Measurements from ENCODE around the gene FAM53A.

The FAM53A gene

GRCh38 chr4:1603413-1604135, 80.5 kb downstream of the FAM53A start:
- TF ChIP-seq ZFX (IDR thresholded peaks at IDR 0.05), result no peak
- TF ChIP-seq, protein P1, sequence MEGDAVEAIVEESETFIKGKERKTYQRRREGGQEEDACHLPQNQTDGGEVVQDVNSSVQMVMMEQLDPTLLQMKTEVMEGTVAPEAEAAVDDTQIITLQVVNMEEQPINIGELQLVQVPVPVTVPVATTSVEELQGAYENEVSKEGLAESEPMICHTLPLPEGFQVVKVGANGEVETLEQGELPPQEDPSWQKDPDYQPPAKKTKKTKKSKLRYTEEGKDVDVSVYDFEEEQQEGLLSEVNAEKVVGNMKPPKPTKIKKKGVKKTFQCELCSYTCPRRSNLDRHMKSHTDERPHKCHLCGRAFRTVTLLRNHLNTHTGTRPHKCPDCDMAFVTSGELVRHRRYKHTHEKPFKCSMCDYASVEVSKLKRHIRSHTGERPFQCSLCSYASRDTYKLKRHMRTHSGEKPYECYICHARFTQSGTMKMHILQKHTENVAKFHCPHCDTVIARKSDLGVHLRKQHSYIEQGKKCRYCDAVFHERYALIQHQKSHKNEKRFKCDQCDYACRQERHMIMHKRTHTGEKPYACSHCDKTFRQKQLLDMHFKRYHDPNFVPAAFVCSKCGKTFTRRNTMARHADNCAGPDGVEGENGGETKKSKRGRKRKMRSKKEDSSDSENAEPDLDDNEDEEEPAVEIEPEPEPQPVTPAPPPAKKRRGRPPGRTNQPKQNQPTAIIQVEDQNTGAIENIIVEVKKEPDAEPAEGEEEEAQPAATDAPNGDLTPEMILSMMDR (conservative IDR thresholded peaks at IDR 0.05), result no peak
- no peak overlapping the region for H3K27ac ChIP-seq

DNA sequence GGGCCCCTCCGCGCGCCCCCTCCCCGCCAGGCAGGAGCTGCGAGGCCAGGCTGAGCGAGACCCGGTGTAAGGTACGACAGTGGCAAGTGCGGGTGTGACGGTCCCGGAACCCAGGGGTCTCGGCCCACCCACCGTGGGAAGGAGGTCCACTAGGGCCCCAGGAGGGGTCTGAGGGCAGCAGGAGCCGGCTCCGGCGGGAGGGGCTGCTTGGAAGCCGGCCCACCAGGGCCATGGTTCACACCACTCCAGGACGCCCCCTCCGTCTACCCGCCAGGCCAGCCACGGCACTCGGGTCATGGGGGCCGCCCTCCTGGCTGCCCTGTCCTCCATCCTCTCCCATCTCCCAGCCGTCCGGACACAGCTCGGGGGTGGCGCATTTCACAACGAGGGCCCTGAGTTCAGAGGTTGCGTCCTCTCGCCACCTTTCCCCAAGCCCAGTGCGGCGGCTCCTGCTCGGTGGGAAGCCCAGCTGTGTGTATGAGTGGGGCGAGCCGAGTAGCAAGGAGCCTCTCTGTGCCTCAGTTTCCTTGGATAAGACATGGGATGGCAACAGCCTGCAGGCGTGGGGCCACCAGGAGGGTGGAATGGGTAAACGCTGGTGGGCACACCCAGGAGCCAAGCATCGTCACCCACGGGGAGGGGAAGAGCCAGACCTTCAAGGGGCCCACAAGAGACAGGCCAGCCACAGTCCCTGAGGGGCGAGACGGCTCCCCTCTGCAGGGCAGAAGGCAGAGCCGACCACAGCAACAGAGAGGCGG, 81.3 kb downstream of the FAM53A start:
- H3K27ac ChIP-seq, result no peak overlapping the region
- TF ChIP-seq, protein P1 (conservative IDR thresholded peaks at IDR 0.05), result no peak
- no peak for TF ChIP-seq ZFX (IDR thresholded peaks at IDR 0.05)

- no peak for TF ChIP-seq ZFX (IDR thresholded peaks at IDR 0.05)
- TF ChIP-seq, protein P1 (conservative IDR thresholded peaks at IDR 0.05), result no peak
- H3K27ac ChIP-seq, result no peak overlapping the region
Observed at GRCh38 chr4:1601852-1602654, 82.1 kb downstream of the FAM53A start.

DNA sequence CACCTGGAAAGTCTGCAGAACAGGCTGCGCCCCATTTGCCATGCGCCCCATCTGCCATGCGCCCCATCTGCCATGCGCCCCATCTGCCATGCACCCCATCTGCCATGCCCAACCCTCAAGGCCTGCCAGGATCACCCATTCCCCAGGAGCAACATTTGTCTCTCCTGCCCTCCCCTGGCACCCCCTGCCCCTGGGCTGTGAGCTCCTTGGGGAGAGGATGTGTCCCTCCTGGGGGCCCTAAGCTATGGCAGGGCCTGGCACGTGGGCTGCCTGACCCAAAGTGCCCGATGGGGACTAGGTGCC, 82.6 kb downstream of the FAM53A start:
- no peak for TF ChIP-seq ZFX (IDR thresholded peaks at IDR 0.05)
- TF ChIP-seq, protein P1 (conservative IDR thresholded peaks at IDR 0.05), result no peak
- H3K27ac ChIP-seq, result no peak overlapping the region

- no peak overlapping the region for H3K27ac ChIP-seq
Observed at GRCh38 chr4:1600811-1601532, 83.1 kb downstream of the FAM53A start.

DNA sequence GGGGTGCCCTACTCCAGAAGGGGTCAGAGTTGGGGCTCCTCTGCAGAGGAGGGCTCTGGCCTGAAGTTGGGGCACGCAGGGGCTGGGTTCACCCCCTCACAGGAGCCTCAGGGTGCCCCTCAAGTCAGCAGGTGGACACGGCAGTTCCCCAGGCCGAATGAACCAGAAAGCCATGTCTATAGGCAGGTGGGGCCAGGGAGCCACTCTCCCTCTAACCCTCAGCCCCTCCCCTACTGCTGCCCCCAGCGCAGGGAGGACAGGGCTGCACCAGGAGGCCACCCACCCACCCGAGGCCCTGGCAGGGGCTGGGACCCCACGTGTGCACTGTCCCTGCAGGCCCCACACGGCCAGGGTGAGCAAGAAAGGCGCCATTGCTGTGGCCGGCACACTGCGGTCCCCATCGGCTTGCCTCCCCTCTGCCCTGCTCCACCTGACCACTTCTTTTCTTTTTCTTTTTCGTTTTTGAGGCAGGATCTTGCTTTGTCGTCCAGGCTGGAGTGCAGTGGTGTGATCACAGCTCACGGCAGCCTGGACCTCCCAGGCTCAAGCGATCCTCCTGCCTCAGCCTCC, 83.8 kb downstream of the FAM53A start:
- TF ChIP-seq, protein P1 (conservative IDR thresholded peaks at IDR 0.05), result no peak
- TF ChIP-seq ZFX (IDR thresholded peaks at IDR 0.05), result no peak
- no peak overlapping the region for H3K27ac ChIP-seq

More at GRCh38 chr4:1600811-1601532, 83.1 kb downstream of the FAM53A start:
- no peak for TF ChIP-seq ZFX (IDR thresholded peaks at IDR 0.05)
- TF ChIP-seq, protein P1 (conservative IDR thresholded peaks at IDR 0.05), result no peak
